Naive thymus-derived CD4-positive, alpha-beta T cell (primary cell): Measurements from ENCODE around the gene CLDN9. TPM values are rescaled to one million over a fixed set of nuclear protein-coding genes. Genes with fewer than 3 reads are reported as not detected.

Experiments
- ATAC-seq: fragments of 150-1000 bp; cut with Tn5 transposase; 2 replicates; pipeline ENCODE4 v1.10.0; 2021; ENCODE audit warnings: mild to moderate bottlenecking, moderate library complexity
- CTCF ChIA-PET: fragments of 350-600 bp; sonication (Branson Sonifier 250); formaldehyde crosslinking; loops from one replicate; lab custom pipeline; 2021; ENCODE audit warnings: antibody characterized with exemption; lab: Charles Lee
- POLR2A ChIA-PET: fragments of 350-600 bp; sonication (Branson Sonifier 250); formaldehyde crosslinking; loops from one replicate; lab custom pipeline; 2021; ENCODE audit warnings: antibody characterized with exemption, inconsistent platforms; lab: Charles Lee
- DNase-seq, 9 donors: peaks; one replicate each; pipeline versions ENCODE4 v3.0.0 to v3.0.0-alpha.2; 2020 to 2022; ENCODE audit warnings: mixed read lengths in 1 of 9
- H3K27ac ChIP-seq: one replicate; pipeline ENCODE4 v1.7.0; 2013; ENCODE audit warnings: mild to moderate bottlenecking, low read depth, low read length, moderate library complexity
- H3K27me3 ChIP-seq, 2 donors: one replicate each; pipeline ENCODE4 v1.7.0; 2013; ENCODE audit warnings: low read length in 2 of 2, mild to moderate bottlenecking in 2 of 2, moderate library complexity in 2 of 2; ENCODE audit not compliant: control insufficient read depth in 2 of 2, insufficient read depth in 2 of 2
- H3K36me3 ChIP-seq, 3 experiments: 1 replicate in 2 of 3; 2 replicates in 1 of 3; pipeline ENCODE4 v1.7.0; 2013; ENCODE audit warnings: low read length in 3 of 3, mild to moderate bottlenecking in 3 of 3, moderate library complexity in 1 of 3; ENCODE audit not compliant: insufficient read depth in 3 of 3, control insufficient read depth in 2 of 3
- H3K4me1 ChIP-seq, 2 donors: one replicate each; pipeline ENCODE4 v1.7.0; 2013; ENCODE audit warnings: low read length in 2 of 2, mild to moderate bottlenecking in 2 of 2, moderate library complexity in 1 of 2; ENCODE audit not compliant: control insufficient read depth in 2 of 2, insufficient read depth in 2 of 2
- H3K4me3 ChIP-seq: 2 replicates; pipeline ENCODE4 v1.7.0; 2013; ENCODE audit warnings: mild to moderate bottlenecking, low read length
- H3K9me3 ChIP-seq, 3 experiments: 1 replicate in 2 of 3; 2 replicates in 1 of 3; pipeline ENCODE4 v1.7.0; 2013; ENCODE audit warnings: low read length in 3 of 3; ENCODE audit not compliant: control insufficient read depth in 2 of 3
- H3K27ac Mint-ChIP-seq, 9 donors: one replicate each; pipeline ENCODE4 v1.8.0; 2020 to 2022; ENCODE audit warnings: mixed read lengths in 9 of 9, mild to moderate bottlenecking in 8 of 9, moderate library complexity in 5 of 9, inconsistent platforms in 2 of 9
- H3K27me3 Mint-ChIP-seq, 5 donors: one replicate each; pipeline ENCODE4 v1.8.0; 2021 to 2022; ENCODE audit warnings: mixed read lengths in 5 of 5, mild to moderate bottlenecking in 1 of 5
- H3K36me3 Mint-ChIP-seq, 5 donors: one replicate each; pipeline ENCODE4 v1.8.0; 2020 to 2022; ENCODE audit warnings: mixed read lengths in 5 of 5, mild to moderate bottlenecking in 3 of 5, inconsistent platforms in 1 of 5
- H3K4me1 Mint-ChIP-seq, 7 donors: one replicate each; pipeline ENCODE4 v1.8.0; 2020 to 2022; ENCODE audit warnings: mixed read lengths in 7 of 7, mild to moderate bottlenecking in 3 of 7, inconsistent platforms in 1 of 7
- H3K4me3 Mint-ChIP-seq, 10 donors: one replicate each; pipeline ENCODE4 v1.8.0; 2020 to 2022; ENCODE audit warnings: mild to moderate bottlenecking in 10 of 10, mixed read lengths in 10 of 10, moderate library complexity in 6 of 10, inconsistent platforms in 2 of 10
- H3K9me3 Mint-ChIP-seq, 11 donors: one replicate each; pipeline ENCODE4 v1.8.0; 2020 to 2022; ENCODE audit warnings: mixed read lengths in 11 of 11, mild to moderate bottlenecking in 4 of 11, inconsistent platforms in 1 of 11, moderate library complexity in 1 of 11
- intact Hi-C, 2 donors: fragments of 100-400 bp; cut with micrococcal nuclease; formaldehyde crosslinking; loops; one replicate each; pipeline ENCODE4 v1.15.1; 2023
- polyA plus RNA-seq, 2 donors: library from polyadenylated mRNA; unstranded; fragments of 300-500 nt; fragmentation: Illumina TruSeq; gene quantifications; one replicate each; pipeline ENCODE4 v1.2.3, GENCODE V29; 2021
- total RNA-seq, 6 experiments: library from RNA in 5 of 6; stranded (reverse) in 5 of 6; gene quantifications; 1 replicate in 5 of 6; 2 replicates in 1 of 6; pipeline ENCODE4 v1.2.3 and lab custom pipeline; 2021 to 2026

CLDN9 gene
- total and polyA plus RNA-seq, 7 experiments from 2014 or later, result 0.15 to 0.37 TPM; not detected in 5

DNA sequence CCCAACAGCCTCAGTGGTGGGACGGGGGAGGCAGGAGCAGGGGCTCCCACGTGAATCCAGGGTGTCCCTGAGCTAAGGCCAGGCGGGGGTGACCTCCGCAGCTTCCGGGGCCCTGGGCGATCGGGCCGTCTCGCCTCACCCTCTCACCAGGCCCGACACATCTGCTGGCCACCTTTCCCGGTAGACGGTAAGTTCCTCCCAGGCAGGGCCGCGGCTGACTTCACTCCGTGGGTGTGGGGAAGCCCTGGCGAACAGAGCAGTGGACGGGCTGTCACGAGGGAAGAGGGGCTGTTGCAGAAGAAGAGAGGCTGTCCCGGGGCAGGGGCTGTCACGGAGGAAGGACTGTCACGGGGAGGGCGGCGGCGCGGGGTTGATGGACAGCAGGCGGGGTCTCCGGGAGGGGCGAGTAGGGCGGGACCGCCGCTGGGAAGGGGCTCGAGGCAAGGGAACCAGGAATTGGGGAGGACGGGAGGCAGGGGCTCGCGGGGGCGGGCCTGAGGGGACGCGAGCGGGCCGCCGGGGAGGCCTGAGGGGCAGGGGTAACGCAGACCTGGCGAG is 33.0 kb upstream of the CLDN9 start:
- ChIA-PET CTCF (no interaction called here), POLR2A (interaction anchor here (0.6 to 2.5 kb wide), 6 partner anchors 15 to 135 kb away, joined by 3 to 6 read pairs (median 3); partner anchors contain the start of genes FLYWCH1 and TNFRSF12A)
- H3K4me1 ChIP-seq, result peaks cover 5 to 6% of the 10 kb centered on the region in 2 donors
- H3K27me3 ChIP-seq, result no peaks in the 10 kb centered on the region
- H3K9me3 Mint-ChIP-seq, result peaks cover 0 to 2% (median 0%) of the 10 kb centered on the region in 11 donors
- H3K36me3 ChIP-seq, result no peaks in the 10 kb centered on the region
- H3K4me1 Mint-ChIP-seq, result peaks cover 9 to 29% (median 14%) of the 10 kb centered on the region in 7 donors
- no peak for ATAC-seq
- intact Hi-C loops, result loop anchor here (1.0 to 5.0 kb wide), 8 partner anchors 9 to 97 kb away; partner anchors contain the start of genes FLYWCH1 (in 1 of the 2), FLYWCH2 (in 1 of the 2), PAQR4 (in 1 of the 2) and THOC6 (in 1 of the 2)
- H3K27me3 Mint-ChIP-seq, result peaks cover 0 to 2% (median 0%) of the 10 kb centered on the region in 5 donors
- H3K27ac Mint-ChIP-seq, result peak overlapping the region in 1 of 9 donors; percentile 88
- peak overlapping the region in 8 of 10 donors; percentile 33 to 91 (median 66) for H3K4me3 Mint-ChIP-seq
- H3K9me3 ChIP-seq, result no peaks in the 10 kb centered on the region
- DNase-seq, result peak in 1 of 9 donors; percentile 57
- H3K4me3 ChIP-seq, result peak overlapping the region; percentile 73
- peaks cover 0 to 4% (median 0%) of the 10 kb centered on the region in 5 donors for H3K36me3 Mint-ChIP-seq
- no peak overlapping the region for H3K27ac ChIP-seq

DNA sequence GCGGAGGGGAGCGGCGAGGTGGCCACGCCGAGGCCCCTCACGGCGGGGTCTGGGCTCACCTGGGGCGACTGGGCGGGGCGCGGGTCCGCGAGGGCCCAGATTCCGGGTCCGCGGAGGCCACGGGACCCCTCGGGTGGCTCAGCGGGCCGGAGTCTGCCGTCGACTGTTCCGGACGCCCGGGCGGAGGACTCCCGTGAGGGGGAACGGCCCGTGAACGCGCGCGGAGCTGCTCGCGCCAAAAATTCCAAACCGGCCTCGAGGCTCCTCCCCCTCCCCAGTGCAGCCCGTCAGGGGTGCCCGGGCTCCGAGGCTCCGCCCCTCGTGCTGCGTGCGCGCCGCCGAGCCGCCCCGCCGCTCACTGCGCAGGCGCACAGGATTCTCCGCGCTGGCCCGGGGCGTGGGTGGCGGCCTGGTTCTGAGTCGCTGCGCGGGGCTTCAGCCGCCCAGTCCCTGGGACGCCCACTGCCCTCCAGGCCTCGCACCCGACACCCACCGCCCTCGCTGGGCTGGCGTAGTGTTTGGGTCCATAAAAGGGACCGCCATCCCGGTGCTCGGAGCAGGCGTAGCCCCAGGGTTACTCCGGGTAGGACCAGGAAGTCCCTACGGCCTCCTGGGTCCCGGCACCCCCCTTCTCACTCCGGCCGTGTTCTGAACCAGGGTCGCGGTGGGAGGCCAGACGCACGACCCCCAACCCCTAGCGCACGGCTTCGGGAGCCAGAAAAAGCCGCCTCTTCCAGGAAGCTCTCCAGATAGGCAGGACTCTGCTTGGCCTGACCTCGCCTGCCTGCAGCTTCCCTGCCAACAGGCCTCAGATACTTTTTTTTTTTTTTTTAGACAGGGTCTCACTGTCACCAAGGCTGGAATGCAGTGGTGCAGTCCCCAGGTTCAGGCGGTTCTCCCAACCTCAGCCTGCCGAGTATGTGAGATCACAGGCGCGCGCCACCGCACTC is 32.2 kb upstream of the CLDN9 start, which contains the start of gene PKMYT1:
TSS of gene PKMYT1 (minus strand) at position 220 of the 950 bp plus-strand sequence. CDS start 789 bp downstream, outside the sequence.
- peaks cover 9 to 29% (median 14%) of the 10 kb centered on the region in 7 donors for H3K4me1 Mint-ChIP-seq
- peak within 1 kb of the TSS; percentile 73 for H3K4me3 ChIP-seq
- H3K27ac Mint-ChIP-seq, result peak within 1 kb of the TSS in 8 of 9 donors; percentile 65 to 89 (median 78)
- POLR2A ChIA-PET, result interaction anchor here (0.6 to 3.2 kb wide), 17 partner anchors 8 to 1517 kb away, joined by 3 to 17 read pairs (median 3); partner anchors contain the start of genes BICDL2, FLYWCH1, FLYWCH2 and HCFC1R1
- H3K36me3 ChIP-seq, result no peaks in the 10 kb centered on the region
- H3K9me3 ChIP-seq, result no peaks in the 10 kb centered on the region
- H3K4me3 Mint-ChIP-seq, result peak within 1 kb of the TSS; percentile 72 to 91 (median 82)
- ATAC-seq (peak; percentile 97), DNase-seq (peak; percentile 86 to 100 (median 96))
- peaks cover 5 to 6% of the 10 kb centered on the region in 2 donors for H3K4me1 ChIP-seq
- intact Hi-C loops, result loop anchor here (1.0 to 5.0 kb wide), 8 partner anchors 10 to 98 kb away; partner anchors contain the start of genes FLYWCH1 (in 1 of the 2), FLYWCH2 (in 1 of the 2), PAQR4 (in 1 of the 2) and THOC6 (in 1 of the 2)
- no peaks in the 10 kb centered on the region for H3K27me3 ChIP-seq
- peaks cover 0 to 4% (median 0%) of the 10 kb centered on the region in 5 donors for H3K36me3 Mint-ChIP-seq
- H3K27me3 Mint-ChIP-seq, result peaks cover 0 to 2% (median 0%) of the 10 kb centered on the region in 5 donors
- CTCF ChIA-PET, result interaction anchor here (0.6 to 1.2 kb wide), 3 partner anchors 53 to 1237 kb away, joined by 3 read pairs; no protein-coding TSS in a partner anchor
- H3K9me3 Mint-ChIP-seq, result peaks cover 0 to 2% (median 0%) of the 10 kb centered on the region in 11 donors
- peak within 1 kb of the TSS; percentile 94 for H3K27ac ChIP-seq

DNA sequence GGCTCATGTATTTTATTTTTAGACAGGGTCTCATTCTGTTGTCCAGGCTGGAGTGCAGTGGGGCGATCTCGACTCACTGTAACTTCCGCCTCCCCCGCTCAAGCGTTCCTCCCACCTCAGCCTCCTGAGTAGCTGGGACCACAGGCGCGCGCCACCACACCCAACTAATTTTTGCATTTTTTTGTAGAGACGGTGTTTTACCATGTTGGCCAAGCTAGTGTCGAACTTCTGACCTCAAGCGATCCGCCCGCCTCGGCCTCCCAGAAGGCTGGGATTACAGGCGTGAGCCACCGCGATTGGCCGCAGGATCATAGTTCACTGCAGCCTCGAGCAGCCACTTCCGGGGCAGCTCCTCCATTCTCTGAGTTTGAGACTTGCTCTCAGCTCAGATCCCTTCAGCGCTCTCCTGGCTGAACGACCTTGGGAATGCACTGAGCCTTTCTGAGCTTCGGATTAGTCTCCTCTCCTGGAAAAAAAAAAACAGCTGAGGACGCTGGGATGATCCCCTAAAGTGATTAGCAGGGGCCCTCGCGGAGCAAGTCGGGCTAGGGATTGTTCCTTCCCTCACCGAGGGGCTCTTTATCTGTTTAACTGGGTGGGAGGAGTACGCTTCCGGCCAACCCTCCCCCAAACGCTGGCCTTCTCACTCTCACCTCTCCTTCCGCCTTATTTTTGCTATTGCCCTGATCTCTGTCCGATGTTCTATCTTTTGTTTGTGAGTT is 31.4 kb upstream of the CLDN9 start:
- peak overlapping the region in 7 of 9 donors; percentile 70 to 89 (median 82) for H3K27ac Mint-ChIP-seq
- intact Hi-C loops, result loop anchor here (2.0 to 5.0 kb wide), 3 partner anchors 23 to 99 kb away; partner anchors contain the start of genes FLYWCH1 (in 1 of the 2) and FLYWCH2 (in 1 of the 2)
- ChIA-PET POLR2A (interaction anchor here (0.6 to 3.2 kb wide), 13 partner anchors 8 to 1518 kb away, joined by 3 to 17 read pairs (median 3); partner anchors contain the start of genes BICDL2, FLYWCH1, FLYWCH2 and KREMEN2), CTCF (interaction anchor here (0.7 to 1.2 kb wide), 2 partner anchors 54 to 218 kb away, joined by 3 read pairs; no protein-coding TSS in a partner anchor)
- H3K9me3 Mint-ChIP-seq, result peaks cover 0 to 2% (median 0%) of the 10 kb centered on the region in 11 donors
- DNase-seq (no peak), ATAC-seq (no peak)
- H3K36me3 ChIP-seq, result no peaks in the 10 kb centered on the region
- no peaks in the 10 kb centered on the region for H3K9me3 ChIP-seq
- peaks cover 0 to 2% (median 0%) of the 10 kb centered on the region in 5 donors for H3K27me3 Mint-ChIP-seq
- peak overlapping the region; percentile 73 for H3K4me3 ChIP-seq
- peaks cover 5 to 6% of the 10 kb centered on the region in 2 donors for H3K4me1 ChIP-seq
- peak overlapping the region; percentile 72 to 88 (median 82) for H3K4me3 Mint-ChIP-seq
- H3K27ac ChIP-seq, result peak overlapping the region; percentile 94
- peaks cover 0 to 4% (median 0%) of the 10 kb centered on the region in 5 donors for H3K36me3 Mint-ChIP-seq
- H3K27me3 ChIP-seq, result no peaks in the 10 kb centered on the region
- H3K4me1 Mint-ChIP-seq, result peaks cover 9 to 29% (median 14%) of the 10 kb centered on the region in 7 donors

DNA sequence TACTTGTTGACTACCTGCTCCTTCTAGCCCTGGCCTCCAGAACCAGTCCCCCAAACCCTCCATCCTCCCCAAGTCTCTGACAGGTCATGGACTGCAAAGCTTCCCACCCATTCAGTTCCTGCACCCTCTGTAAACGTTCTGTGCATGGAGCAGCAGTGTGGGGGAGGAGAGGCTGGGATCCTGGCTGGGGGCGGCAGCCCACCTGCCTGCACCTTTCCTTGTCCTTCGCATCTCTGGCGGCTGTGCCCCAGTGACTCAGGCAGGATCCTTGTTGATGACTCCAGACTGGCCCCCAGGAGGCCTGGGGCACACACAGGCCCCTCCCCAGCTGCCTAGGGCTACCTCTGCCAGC is 30.8 kb upstream of the CLDN9 start:
- peaks cover 0 to 3% (median 0%) of the 10 kb centered on the region in 5 donors for H3K36me3 Mint-ChIP-seq
- peaks cover 0 to 2% (median 0%) of the 10 kb centered on the region in 5 donors for H3K27me3 Mint-ChIP-seq
- Histone ChIP-seq H3K27ac (no peak overlapping the region), H3K36me3 (no peaks in the 10 kb centered on the region), H3K9me3 (no peaks in the 10 kb centered on the region), H3K4me3 (no peak overlapping the region), H3K4me1 (peaks cover 5 to 6% of the 10 kb centered on the region in 2 donors), H3K27me3 (no peaks in the 10 kb centered on the region)
- DNase-seq, result no peak
- peak overlapping the region in 4 of 9 donors; percentile 70 to 88 (median 82) for H3K27ac Mint-ChIP-seq
- ChIA-PET CTCF (interaction anchor here (0.8 to 1.2 kb wide), 2 partner anchors 10 to 55 kb away, joined by 3 read pairs; no protein-coding TSS in a partner anchor), POLR2A (interaction anchor here (1.2 to 3.2 kb wide), 4 partner anchors 9 to 22 kb away, joined by 3 to 17 read pairs (median 6); partner anchors contain the start of gene PAQR4)
- intact Hi-C loops, result loop anchor here (2.0 to 5.0 kb wide), 3 partner anchors 23 to 100 kb away; partner anchors contain the start of genes FLYWCH1 (in 1 of the 2) and FLYWCH2 (in 1 of the 2)
- H3K4me1 Mint-ChIP-seq, result peaks cover 9 to 29% (median 14%) of the 10 kb centered on the region in 7 donors
- no peak for ATAC-seq
- peaks cover 0 to 2% (median 0%) of the 10 kb centered on the region in 11 donors for H3K9me3 Mint-ChIP-seq
- H3K4me3 Mint-ChIP-seq, result peak overlapping the region; percentile 39 to 88 (median 76)

DNA sequence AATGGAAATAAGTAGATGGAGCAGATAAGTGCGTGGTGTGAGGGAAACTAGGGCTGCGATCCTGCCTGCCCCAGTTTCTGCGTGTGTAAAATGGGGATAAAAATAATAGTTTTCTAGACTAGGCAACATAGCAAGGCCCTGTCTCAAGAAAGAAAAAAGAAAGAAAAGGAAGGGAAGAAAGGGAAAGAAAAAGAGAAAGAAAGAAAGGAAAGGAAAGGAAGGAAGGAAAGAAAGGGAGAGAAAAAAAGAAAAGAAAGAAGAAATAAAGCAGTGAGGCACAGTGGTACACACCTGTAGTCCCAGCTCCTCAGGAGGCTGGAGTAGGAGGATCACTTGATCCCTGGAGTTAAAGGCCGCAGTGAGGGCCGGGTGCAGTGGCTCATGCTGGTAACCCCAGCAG is 30.3 kb upstream of the CLDN9 start:
- Histone ChIP-seq H3K9me3 (no peaks in the 10 kb centered on the region), H3K4me1 (peaks cover 5 to 6% of the 10 kb centered on the region in 2 donors), H3K4me3 (no peak overlapping the region), H3K27me3 (no peaks in the 10 kb centered on the region), H3K27ac (no peak overlapping the region), H3K36me3 (no peaks in the 10 kb centered on the region)
- ChIA-PET CTCF (interaction anchor here (0.8 to 1.4 kb wide), 4 partner anchors 9 to 420 kb away, joined by 3 to 8 read pairs (median 4); partner anchors contain the start of gene PAQR4), POLR2A (interaction anchor here (0.8 to 3.2 kb wide), 3 partner anchors 16 to 115 kb away, joined by 4 to 17 read pairs (median 6); no protein-coding TSS in a partner anchor)
- H3K27ac Mint-ChIP-seq, result peak overlapping the region in 1 of 9 donors; percentile 70
- H3K27me3 Mint-ChIP-seq, result peaks cover 0 to 2% (median 0%) of the 10 kb centered on the region in 5 donors
- ATAC-seq (no peak), DNase-seq (no peak)
- peaks cover 0 to 2% (median 0%) of the 10 kb centered on the region in 11 donors for H3K9me3 Mint-ChIP-seq
- H3K36me3 Mint-ChIP-seq, result peaks cover 0 to 2% (median 0%) of the 10 kb centered on the region in 5 donors
- intact Hi-C loops, result loop anchor here in 1 of 2 donors (5.0 kb wide), 2 partner anchors 70 to 100 kb away; partner anchors contain the start of genes FLYWCH1 and FLYWCH2
- peak overlapping the region in 7 of 10 donors; percentile 21 to 88 (median 72) for H3K4me3 Mint-ChIP-seq
- peaks cover 9 to 29% (median 14%) of the 10 kb centered on the region in 7 donors for H3K4me1 Mint-ChIP-seq
